Thymus (tissue), 11 donors: ENCODE measurements around the gene WDR27. TPM values are rescaled to one million over a fixed set of nuclear protein-coding genes. Genes with fewer than 3 reads are reported as not detected.

ENCODE experiments used
- DNase-seq, 9 donors: peaks; one replicate each; pipeline ENCODE4 v3.0.0-alpha.2; 2013; ENCODE audit warnings: low spot score in 9 of 9, low read depth in 6 of 9, missing footprints in 1 of 9
- H3K27ac ChIP-seq, 2 donors: one replicate each; pipeline ENCODE4 v1.5.1; 2013; ENCODE audit warnings: control low read depth in 1 of 2, low read depth in 1 of 2, low read length in 1 of 2, mild to moderate bottlenecking in 1 of 2, moderate library complexity in 1 of 2
- H3K27me3 ChIP-seq, 2 donors: one replicate each; pipeline ENCODE4 v1.5.1; 2013; ENCODE audit warnings: low read length in 1 of 2; ENCODE audit not compliant: control insufficient read depth in 2 of 2, insufficient read depth in 1 of 2
- H3K36me3 ChIP-seq, 2 donors: one replicate each; pipeline ENCODE4 v1.5.1; 2013; ENCODE audit warnings: low read length in 1 of 2, mild to moderate bottlenecking in 1 of 2, moderate library complexity in 1 of 2; ENCODE audit not compliant: control insufficient read depth in 2 of 2, insufficient read depth in 2 of 2
- H3K4me1 ChIP-seq, 2 donors: one replicate each; pipeline ENCODE4 v1.5.1; 2013; ENCODE audit warnings: low read length in 2 of 2; ENCODE audit not compliant: control insufficient read depth in 2 of 2, insufficient read depth in 2 of 2
- H3K4me3 ChIP-seq, 2 donors: one replicate each; pipeline ENCODE4 v1.5.1; 2013; ENCODE audit warnings: low read length in 2 of 2, control low read depth in 1 of 2, mild to moderate bottlenecking in 1 of 2
- H3K9me3 ChIP-seq, 2 donors: one replicate each; pipeline ENCODE4 v1.5.1; 2013; ENCODE audit warnings: low read length in 1 of 2, mild to moderate bottlenecking in 1 of 2; ENCODE audit not compliant: control insufficient read depth in 2 of 2, insufficient read depth in 1 of 2
- WGBS: extraction: QIAGEN DNeasy Blood & Tissue Kit; methylation state at CpG from one replicate; pipeline ENCODE4 v1.1.7; 2013; 5-methylcytosine and 5-hydroxymethylcytosine counted together
- polyA plus RNA-seq: library from polyadenylated mRNA; stranded (reverse); fragments of 200-250 nt; gene quantifications from one replicate; pipeline ENCODE4 v1.2.3, GENCODE V29; 2013
- total RNA-seq: library from RNA; stranded (reverse); fragments of 120-200 nt; gene quantifications from one replicate; pipeline ENCODE4 v1.2.4, GENCODE V29; 2013
- donor health status: healthy.

Gene WDR27
- total and polyA plus RNA-seq, 2 donors, result 13.9 to 42.0 TPM

DNA sequence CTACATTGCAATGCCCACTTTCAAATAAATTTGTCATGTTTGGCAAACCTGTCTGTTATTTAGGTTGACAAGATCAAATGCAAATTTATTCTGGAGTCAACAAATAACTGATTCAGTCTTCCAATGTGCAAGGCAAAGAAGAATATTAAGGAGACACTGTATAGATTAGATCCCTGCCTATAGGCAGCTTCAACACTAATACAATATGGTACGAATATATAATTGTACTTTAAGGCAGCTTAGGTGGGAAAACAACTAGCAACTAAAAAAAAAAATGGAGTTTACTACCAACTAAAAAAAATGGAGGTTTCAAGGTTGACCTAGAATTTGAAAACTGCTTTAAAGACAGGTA lies 24.2 kb upstream of the WDR27 start:
- 99% methylated on average over 1 of the region's 1 CpG for WGBS
- H3K36me3 ChIP-seq, result no peaks in the 10 kb centered on the region

DNA sequence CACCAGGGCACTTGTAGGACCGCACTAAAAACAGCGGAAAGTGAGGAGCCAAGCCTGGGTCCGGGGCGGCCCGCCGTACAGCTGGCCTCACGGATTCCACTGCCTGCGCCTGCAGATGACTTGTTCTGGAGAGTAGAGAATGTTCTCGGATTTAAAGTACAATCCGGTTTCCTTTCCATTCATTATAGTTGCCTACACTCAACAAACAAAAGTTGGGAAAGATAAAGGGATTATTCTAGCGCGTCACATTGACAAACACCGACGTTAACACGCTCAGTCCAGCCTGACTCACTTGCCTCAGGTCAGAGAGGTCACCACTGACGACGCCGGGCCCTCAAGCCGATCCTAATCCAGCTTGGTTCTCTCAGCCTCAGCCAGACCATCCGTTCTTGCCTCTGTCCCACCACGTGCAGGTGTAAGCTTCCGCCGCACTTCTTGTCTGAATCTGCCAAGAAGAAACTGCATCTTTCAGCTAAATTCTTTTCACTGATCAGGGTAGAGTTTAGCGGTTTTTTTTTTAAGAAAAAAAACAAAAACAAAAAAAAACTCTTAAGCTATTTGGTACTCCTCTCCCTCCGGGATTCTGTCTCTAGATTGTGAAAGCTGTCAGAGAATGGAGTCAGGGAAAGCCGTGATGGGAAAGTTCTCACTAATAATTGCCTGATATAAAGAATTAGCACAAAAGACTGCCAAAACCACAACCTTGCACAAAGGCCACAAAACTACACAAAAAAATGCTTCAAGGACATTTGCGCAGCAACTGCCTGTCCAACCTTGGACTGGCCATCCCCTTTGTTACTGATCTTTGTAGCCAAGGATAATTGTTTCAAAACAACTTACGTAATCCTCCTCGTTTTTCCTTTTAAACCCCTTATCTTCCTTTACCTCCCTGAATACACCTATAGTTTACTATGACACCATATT lies 23.6 kb upstream of the WDR27 start:
- no peaks in the 10 kb centered on the region for H3K36me3 ChIP-seq
- H3K4me3 ChIP-seq, result peak overlapping the region; percentile 59 to 90
- peak in 6 of 9 donors; percentile 21 to 75 (median 32) for DNase-seq
- no peaks in the 10 kb centered on the region for H3K9me3 ChIP-seq
- 28% methylated on average over 29 of the region's 29 CpGs for WGBS
- H3K4me1 ChIP-seq, result peaks cover 6 to 9% of the 10 kb centered on the region in 2 donors
- H3K27ac ChIP-seq, result peak overlapping the region; percentile 65 to 93
- H3K27me3 ChIP-seq, result peaks cover 0 to 5% of the 10 kb centered on the region in 2 donors

More for the DNA sequence above, 24.2 kb upstream of the WDR27 start:
- DNase-seq, result no peak
- Histone ChIP-seq H3K9me3 (no peaks in the 10 kb centered on the region), H3K27me3 (peaks cover 0 to 5% of the 10 kb centered on the region in 2 donors), H3K27ac (no peak overlapping the region), H3K4me3 (no peak overlapping the region), H3K4me1 (peaks cover 6 to 9% of the 10 kb centered on the region in 2 donors)

DNA sequence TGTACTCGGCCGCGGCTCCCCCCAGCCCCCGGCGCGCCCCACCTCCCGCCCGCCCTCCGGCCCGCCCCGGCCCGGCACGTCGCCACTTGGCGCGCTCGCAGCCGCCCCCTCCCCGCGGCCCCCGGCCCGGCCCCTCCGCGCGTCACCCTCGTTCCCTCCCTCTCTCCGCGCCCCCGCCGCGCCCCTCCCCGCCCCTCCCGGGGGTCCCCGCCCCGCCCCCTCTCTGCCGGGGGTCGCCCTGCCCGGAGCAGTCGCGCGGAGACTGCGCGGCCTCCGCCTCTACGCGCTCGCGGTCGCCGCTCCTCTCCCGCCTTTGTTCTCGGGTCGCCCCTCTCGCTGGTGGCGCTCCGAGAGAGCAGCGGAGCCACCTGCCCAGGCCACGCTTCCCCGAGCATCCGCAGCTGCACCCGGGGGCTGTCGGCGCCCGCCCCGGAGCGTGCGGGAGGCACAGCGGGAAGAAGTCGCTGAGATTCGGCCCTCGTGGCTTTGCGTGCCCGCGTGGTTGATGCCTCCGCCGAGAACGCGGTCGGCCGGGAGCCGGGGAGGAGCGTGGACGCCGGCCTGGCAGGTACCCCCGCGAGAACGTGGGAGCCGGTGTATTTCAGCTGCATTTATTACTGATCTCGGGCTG lies 22.8 kb upstream of the WDR27 start, which contains the start of gene PHF10:
Gene PHF10 (minus strand): TSS at position 7 of the 631 bp plus-strand sequence. CDS start 569 bp downstream, outside the sequence.
- Histone ChIP-seq H3K36me3 (no peaks in the 10 kb centered on the region), H3K4me1 (peaks cover 6 to 9% of the 10 kb centered on the region in 2 donors), H3K4me3 (peak within 1 kb of the TSS; percentile 69 to 90), H3K9me3 (no peaks in the 10 kb centered on the region), H3K27ac (peak within 1 kb of the TSS; percentile 91 to 98), H3K27me3 (peaks cover 0 to 5% of the 10 kb centered on the region in 2 donors)
- peak in 6 of 9 donors; percentile 42 to 76 (median 56) for DNase-seq
- under 1% methylated on average over 87 of the region's 89 CpGs for WGBS

DNA sequence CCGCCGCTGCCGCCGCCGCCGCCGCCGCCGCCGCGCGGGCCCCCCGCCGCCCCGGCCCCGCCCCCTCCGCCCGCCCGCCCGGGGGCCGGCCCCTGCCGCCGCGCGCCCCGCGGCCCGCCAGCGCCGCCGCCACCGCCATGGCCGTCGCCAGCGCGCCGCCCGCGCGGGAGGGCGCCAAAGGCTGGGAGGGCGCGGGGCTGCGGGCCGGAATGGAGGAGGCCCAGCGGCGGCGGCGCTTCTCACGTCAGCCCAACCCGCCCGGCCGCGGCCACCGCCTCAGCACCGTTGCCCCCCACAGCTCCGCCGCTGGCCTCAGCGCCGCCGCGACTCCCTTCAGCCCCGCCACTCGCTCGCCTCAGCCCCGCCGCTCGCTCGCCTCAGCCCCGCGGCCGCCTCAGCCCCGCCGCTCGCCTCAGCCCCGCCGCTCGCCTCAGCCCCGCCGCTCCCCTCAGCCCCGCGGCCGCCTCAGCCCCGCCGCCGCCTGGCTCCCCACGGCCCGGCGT lies 22.2 kb upstream of the WDR27 start:
- Histone ChIP-seq H3K36me3 (peaks cover 0 to 3% of the 10 kb centered on the region in 2 donors), H3K27me3 (peaks cover 0 to 5% of the 10 kb centered on the region in 2 donors), H3K9me3 (no peaks in the 10 kb centered on the region), H3K4me3 (peak overlapping the region in 1 of 2 donors; percentile 90), H3K4me1 (peaks cover 6 to 9% of the 10 kb centered on the region in 2 donors), H3K27ac (peak overlapping the region in 1 of 2 donors; percentile 98)
- WGBS, result under 1% methylated on average over 80 of the region's 89 CpGs
- peak in 5 of 9 donors; percentile 21 to 55 (median 25) for DNase-seq

DNA sequence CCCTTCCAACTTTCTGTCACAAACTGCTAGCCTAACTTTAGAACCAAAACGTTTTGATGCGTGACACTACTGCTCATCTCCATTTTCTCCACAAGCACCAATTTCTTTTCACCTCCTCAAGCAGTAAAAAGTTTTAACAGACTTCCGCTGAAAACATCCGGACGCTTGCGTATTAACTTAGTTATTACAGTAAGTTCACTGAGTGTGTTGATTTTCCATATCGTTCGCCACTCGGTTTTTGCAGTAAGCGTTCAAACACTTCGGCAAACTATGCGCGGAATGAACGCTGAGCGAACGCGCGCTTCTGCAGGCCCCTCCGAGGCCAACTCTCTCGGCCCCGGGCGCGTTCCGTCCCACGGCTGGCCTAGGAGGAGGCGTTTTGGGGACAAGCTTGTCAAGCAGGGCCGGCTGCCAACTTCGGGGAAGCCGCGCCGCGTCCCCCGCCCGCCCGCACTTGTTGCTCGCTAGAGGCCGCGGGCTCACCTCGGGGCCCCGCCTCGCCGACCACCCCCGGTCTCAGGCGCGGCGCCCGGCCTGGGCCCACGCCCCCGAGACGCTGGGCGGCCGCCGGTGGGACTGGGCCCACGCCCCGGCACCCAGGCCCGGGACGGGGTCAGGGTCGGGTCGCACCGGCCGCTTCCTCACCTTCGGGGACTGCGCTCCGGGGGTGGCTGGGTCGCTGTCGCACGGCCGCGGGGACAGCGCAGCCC lies 21.5 kb upstream of the WDR27 start:
- no peaks in the 10 kb centered on the region for H3K9me3 ChIP-seq
- WGBS, result under 1% methylated on average over 70 of the region's 70 CpGs
- DNase-seq, result peak in 7 of 9 donors; percentile 44 to 81 (median 50)
- H3K27ac ChIP-seq, result peak overlapping the region; percentile 91 to 98
- peak overlapping the region; percentile 69 to 90 for H3K4me3 ChIP-seq
- peaks cover 6 to 9% of the 10 kb centered on the region in 2 donors for H3K4me1 ChIP-seq
- peaks cover 0 to 3% of the 10 kb centered on the region in 2 donors for H3K36me3 ChIP-seq
- H3K27me3 ChIP-seq, result peaks cover 0 to 5% of the 10 kb centered on the region in 2 donors

DNA sequence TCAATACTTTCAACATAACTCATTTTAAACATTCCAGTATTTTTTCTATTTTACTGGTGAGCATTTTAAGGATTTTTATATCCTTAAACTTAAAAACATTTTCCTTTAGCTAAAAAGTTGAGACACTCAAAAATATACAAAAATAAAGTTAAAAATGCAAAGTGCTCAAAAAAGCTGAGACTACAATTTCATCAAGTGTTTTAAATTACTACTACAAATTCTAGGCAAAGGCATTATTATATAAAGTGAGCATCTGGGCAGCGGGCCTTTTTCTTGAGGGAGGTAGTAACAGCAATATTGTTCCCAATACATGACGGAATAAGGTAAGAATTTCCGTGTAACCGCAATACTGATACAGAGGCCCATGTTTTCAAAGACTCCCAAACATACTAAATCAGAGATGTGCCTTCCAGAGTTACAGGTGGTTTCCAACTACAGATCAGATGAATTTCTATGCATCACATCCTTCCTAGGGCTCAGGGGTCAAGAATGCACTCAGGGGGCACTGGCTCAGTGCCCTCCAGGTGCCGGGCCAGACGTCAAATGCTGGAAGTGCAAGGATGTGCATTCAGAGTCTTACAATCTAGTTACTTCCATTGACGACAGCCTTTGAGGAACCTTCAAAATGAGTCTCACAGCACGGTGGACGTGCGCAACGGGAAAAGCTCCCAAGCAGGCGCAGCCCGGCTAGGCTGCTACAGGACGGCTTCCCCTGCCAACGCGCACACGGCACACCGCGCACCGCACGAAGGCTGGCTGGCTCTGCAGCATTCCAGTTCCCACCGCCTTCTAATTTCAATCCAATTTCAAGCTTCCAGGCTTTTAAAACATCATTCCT lies 20.8 kb upstream of the WDR27 start:
- peaks cover 0 to 5% of the 10 kb centered on the region in 2 donors for H3K27me3 ChIP-seq
- 8% methylated on average over 22 of the region's 22 CpGs for WGBS
- peak overlapping the region; percentile 91 to 98 for H3K27ac ChIP-seq
- peaks cover 0 to 3% of the 10 kb centered on the region in 2 donors for H3K36me3 ChIP-seq
- H3K4me3 ChIP-seq, result peak overlapping the region; percentile 69 to 90
- H3K4me1 ChIP-seq, result peaks cover 6 to 9% of the 10 kb centered on the region in 2 donors
- no peaks in the 10 kb centered on the region for H3K9me3 ChIP-seq
- peak in 3 of 9 donors; percentile 37 to 44 (median 41) for DNase-seq

DNA sequence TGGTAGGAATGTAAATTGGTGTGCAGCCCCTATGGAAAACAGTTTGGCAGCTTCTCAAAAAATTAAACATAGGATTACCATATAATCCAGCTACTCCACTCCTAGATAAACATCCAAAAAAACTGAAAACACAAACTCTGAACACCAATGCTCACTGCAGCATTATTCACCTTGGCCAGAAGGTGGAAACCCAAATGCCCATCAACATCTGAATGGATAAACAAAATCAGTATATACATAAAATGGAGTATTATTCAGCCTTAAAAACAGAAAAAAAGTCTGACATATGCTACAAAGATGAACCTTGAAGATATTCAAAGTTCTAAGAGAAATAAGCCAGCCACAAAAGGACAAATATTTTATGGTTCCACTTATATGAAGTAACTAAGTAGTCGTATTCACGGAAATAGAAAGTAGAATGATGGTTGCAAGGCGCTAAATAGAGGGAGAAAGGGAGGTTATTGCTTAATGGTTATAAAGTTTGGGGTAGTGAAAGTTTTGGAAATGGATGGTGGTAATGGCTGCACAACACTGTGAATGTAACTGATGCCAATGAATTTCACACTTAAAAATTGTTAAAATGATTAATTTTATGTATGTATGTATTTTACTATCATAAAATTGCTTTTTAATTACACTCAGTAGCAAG lies 18.5 kb upstream of the WDR27 start:
- H3K9me3 ChIP-seq, result no peaks in the 10 kb centered on the region
- WGBS, result 99% methylated on average over 3 of the region's 3 CpGs
- peaks cover 6% of the 10 kb centered on the region in 2 donors for H3K4me1 ChIP-seq
- DNase-seq, result no peak
- no peak overlapping the region for H3K27ac ChIP-seq
- H3K27me3 ChIP-seq, result peaks cover 0 to 4% of the 10 kb centered on the region in 2 donors
- H3K36me3 ChIP-seq, result peaks cover 7 to 16% of the 10 kb centered on the region in 2 donors
- H3K4me3 ChIP-seq, result no peak overlapping the region
